ENCODE data around the gene ADCY1. TPM values are rescaled to one million over a fixed set of nuclear protein-coding genes. Genes with fewer than 3 reads are reported as not detected.

Gene ADCY1
- total RNA-seq, 1 experiment from 2014 or later = 0.71 TPM

DNA sequence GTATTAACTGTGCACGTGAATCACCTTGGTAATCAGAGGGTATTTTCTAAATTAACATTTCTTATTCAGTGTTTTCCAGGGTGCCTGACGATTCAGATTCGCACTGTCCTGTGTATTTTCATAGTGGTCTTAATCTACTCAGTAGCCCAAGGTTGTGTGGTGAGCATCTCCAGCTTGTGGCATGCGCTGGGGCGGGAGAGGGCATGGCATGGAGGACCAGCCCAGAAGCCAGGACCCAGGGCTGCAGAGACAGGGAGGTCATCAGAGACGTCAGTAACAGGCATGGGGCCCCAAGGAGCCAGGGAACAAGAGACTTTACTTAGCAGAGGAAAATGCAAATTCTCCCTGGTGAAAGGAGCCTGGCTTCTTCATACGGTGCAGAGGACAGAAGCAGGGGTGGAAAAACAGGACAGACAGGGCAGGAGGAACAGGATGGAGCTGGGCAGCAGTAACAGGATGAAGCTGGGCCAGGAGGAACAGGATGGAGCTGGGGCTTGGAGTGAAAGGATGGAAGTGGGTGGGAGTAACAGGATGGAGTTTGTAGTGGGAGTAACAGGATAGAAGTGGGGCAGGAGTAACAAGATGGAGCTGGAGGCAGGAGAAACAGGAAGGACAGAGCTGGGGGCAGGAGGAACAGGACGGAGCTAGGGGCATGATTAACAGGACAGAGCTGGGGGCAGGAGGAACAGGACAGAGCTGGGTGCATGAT, 110.9 kb downstream of the ADCY1 start:
- ChIA-PET CTCF (no interaction called here), POLR2A (ENCODE audit: low non-redundant PET) (no interaction called here)
- no TSS peak for BruUV-seq (replicated peaks)
- TF ChIP-seq, protein P1, sequence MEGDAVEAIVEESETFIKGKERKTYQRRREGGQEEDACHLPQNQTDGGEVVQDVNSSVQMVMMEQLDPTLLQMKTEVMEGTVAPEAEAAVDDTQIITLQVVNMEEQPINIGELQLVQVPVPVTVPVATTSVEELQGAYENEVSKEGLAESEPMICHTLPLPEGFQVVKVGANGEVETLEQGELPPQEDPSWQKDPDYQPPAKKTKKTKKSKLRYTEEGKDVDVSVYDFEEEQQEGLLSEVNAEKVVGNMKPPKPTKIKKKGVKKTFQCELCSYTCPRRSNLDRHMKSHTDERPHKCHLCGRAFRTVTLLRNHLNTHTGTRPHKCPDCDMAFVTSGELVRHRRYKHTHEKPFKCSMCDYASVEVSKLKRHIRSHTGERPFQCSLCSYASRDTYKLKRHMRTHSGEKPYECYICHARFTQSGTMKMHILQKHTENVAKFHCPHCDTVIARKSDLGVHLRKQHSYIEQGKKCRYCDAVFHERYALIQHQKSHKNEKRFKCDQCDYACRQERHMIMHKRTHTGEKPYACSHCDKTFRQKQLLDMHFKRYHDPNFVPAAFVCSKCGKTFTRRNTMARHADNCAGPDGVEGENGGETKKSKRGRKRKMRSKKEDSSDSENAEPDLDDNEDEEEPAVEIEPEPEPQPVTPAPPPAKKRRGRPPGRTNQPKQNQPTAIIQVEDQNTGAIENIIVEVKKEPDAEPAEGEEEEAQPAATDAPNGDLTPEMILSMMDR (conservative IDR thresholded peaks at IDR 0.05; ENCODE audit: low read depth, low read length) = no peak
- no peak for TF ChIP-seq EZH2 (IDR thresholded peaks at IDR 0.05; ENCODE audit: borderline replicate concordance, low read depth, low read length, poor library complexity, severe bottlenecking)
- Histone ChIP-seq H3K27me3 (replicated peaks; ENCODE audit: insufficient read depth, low read depth, low read length, poor library complexity) (no peaks in the 10 kb centered on the region), H3K9me3 (ENCODE audit: low read depth, low read length, poor library complexity, severe bottlenecking) (no peaks in the 10 kb centered on the region), H3K27ac (ENCODE audit: low read depth, low read length, poor library complexity, severe bottlenecking) (no peak overlapping the region), H3K4me3 (ENCODE audit: low read depth, low read length, poor library complexity, severe bottlenecking) (no peak overlapping the region), H3K36me3 (ENCODE audit: insufficient read depth, low read length, poor library complexity, severe bottlenecking) (no peaks in the 10 kb centered on the region), H3K4me1 (ENCODE audit: insufficient read depth, low read length, poor library complexity, severe bottlenecking) (no peaks in the 10 kb centered on the region)
- intact Hi-C loops (cut with micrococcal nuclease; ENCODE audit: unreplicated experiment) = no loop called here
- no peak for DNase-seq (ENCODE audit: low spot score)

DNA sequence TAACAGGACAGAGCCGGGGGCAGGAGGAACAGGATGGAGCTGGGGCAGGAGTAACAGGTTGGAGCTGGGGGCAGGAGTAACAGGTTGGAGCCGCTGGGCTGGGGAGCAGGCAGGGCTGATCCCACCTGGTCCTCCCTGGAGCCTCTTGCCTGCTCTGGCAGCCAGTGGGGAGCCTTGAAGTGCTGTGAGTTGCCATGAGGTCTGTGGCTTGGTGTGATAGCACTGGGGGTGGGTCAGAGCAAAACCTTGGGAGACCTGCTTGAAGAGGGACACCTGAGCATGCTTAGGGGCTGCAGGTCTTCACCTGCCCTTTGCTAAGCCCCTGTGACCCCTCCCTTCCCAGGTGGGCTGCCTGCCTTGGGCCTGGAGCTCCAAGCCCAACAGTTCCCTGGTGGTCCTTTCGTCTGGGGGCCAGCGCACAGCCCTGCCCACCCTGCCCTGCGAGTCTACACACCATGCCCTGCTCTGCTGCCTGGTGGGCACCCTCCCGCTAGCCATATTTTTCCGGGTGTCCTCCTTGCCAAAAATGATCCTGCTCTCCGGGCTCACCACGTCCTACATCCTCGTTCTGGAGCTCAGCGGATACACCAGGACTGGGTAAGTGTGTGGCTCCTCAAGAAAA, 111.6 kb downstream of the ADCY1 start:
- DNase-seq (ENCODE audit: low spot score) = no peak
- intact Hi-C loops (cut with micrococcal nuclease; ENCODE audit: unreplicated experiment) = no loop called here

DNA sequence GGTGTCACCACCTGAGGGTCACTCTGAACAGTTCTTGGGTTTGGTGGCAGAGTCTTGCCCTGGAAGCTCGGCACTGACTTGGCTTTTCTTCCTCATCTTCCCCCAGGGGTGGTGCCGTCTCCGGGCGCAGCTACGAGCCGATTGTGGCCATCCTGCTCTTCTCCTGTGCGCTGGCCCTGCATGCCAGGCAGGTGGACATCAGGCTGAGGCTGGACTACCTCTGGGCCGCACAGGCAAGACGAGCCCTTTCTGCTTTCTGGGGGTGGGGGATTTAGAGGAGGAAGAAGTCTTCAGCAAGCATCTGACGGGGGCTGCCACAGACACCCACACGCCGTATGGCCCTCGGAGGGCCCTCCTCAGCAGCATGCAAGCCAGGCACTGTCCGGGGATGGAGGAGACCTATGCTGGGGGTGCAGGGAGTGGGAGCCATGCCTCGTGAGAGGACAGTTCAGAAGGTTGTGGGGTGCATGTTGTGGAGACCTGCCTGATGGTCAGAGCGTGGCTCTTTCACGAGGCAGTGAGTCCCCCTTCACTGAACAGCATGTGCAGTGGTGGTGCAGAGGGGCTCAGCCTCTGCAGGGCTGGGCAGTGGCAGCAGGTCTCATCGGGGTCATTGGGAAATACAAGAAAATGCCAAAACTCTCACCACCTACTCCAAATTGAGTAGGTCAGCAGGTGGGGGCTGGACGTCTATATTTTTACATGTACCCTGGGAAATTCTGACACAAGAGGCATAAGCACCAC, 112.4 kb downstream of the ADCY1 start:
- intact Hi-C loops (cut with micrococcal nuclease; ENCODE audit: unreplicated experiment) = no loop called here
- CTCF ChIA-PET = no interaction called here
- no peak for DNase-seq (ENCODE audit: low spot score)

More for the DNA sequence above, 111.6 kb downstream of the ADCY1 start:
- no peaks in the 10 kb centered on the region for H3K4me1 ChIP-seq (ENCODE audit: insufficient read depth, low read length, poor library complexity, severe bottlenecking)
- TF ChIP-seq, protein P1 (conservative IDR thresholded peaks at IDR 0.05; ENCODE audit: low read depth, low read length) = no peak
- no peak for TF ChIP-seq EZH2 (IDR thresholded peaks at IDR 0.05; ENCODE audit: borderline replicate concordance, low read depth, low read length, poor library complexity, severe bottlenecking)
- no TSS peak for BruUV-seq (replicated peaks)
- H3K27ac ChIP-seq (ENCODE audit: low read depth, low read length, poor library complexity, severe bottlenecking) = no peak overlapping the region
- no peaks in the 10 kb centered on the region for H3K27me3 ChIP-seq (replicated peaks; ENCODE audit: insufficient read depth, low read depth, low read length, poor library complexity)
- ChIA-PET POLR2A (ENCODE audit: low non-redundant PET) (no interaction called here), CTCF (no interaction called here)
- H3K36me3 ChIP-seq (ENCODE audit: insufficient read depth, low read length, poor library complexity, severe bottlenecking) = no peaks in the 10 kb centered on the region
- H3K9me3 ChIP-seq (ENCODE audit: low read depth, low read length, poor library complexity, severe bottlenecking) = no peaks in the 10 kb centered on the region
- H3K4me3 ChIP-seq (ENCODE audit: low read depth, low read length, poor library complexity, severe bottlenecking) = no peak overlapping the region

More for the DNA sequence above, 112.4 kb downstream of the ADCY1 start:
- Histone ChIP-seq H3K4me1 (ENCODE audit: insufficient read depth, low read length, poor library complexity, severe bottlenecking) (no peaks in the 10 kb centered on the region), H3K27me3 (replicated peaks; ENCODE audit: insufficient read depth, low read depth, low read length, poor library complexity) (no peaks in the 10 kb centered on the region), H3K36me3 (ENCODE audit: insufficient read depth, low read length, poor library complexity, severe bottlenecking) (no peaks in the 10 kb centered on the region), H3K27ac (ENCODE audit: low read depth, low read length, poor library complexity, severe bottlenecking) (no peak overlapping the region), H3K9me3 (ENCODE audit: low read depth, low read length, poor library complexity, severe bottlenecking) (no peaks in the 10 kb centered on the region), H3K4me3 (ENCODE audit: low read depth, low read length, poor library complexity, severe bottlenecking) (no peak overlapping the region)
- BruUV-seq (replicated peaks) = no TSS peak
- TF ChIP-seq, protein P1 (conservative IDR thresholded peaks at IDR 0.05; ENCODE audit: low read depth, low read length) = no peak
- no peak for TF ChIP-seq EZH2 (IDR thresholded peaks at IDR 0.05; ENCODE audit: borderline replicate concordance, low read depth, low read length, poor library complexity, severe bottlenecking)
- POLR2A ChIA-PET (ENCODE audit: low non-redundant PET) = no interaction called here

All from A673 (cell line).